ENCODE measurements around the gene MIF4GD. TPM values are rescaled to one million over a fixed set of nuclear protein-coding genes. Genes with fewer than 3 reads are reported as not detected.

Gene MIF4GD
- total RNA-seq, 1 experiment from 2014 or later: 19.4 TPM

- DNase-seq (ENCODE audit: low read depth): no peak
These were observed 38.2 kb downstream of the MIF4GD start for GRCh38 chr17:75232786-75233185.

DNA sequence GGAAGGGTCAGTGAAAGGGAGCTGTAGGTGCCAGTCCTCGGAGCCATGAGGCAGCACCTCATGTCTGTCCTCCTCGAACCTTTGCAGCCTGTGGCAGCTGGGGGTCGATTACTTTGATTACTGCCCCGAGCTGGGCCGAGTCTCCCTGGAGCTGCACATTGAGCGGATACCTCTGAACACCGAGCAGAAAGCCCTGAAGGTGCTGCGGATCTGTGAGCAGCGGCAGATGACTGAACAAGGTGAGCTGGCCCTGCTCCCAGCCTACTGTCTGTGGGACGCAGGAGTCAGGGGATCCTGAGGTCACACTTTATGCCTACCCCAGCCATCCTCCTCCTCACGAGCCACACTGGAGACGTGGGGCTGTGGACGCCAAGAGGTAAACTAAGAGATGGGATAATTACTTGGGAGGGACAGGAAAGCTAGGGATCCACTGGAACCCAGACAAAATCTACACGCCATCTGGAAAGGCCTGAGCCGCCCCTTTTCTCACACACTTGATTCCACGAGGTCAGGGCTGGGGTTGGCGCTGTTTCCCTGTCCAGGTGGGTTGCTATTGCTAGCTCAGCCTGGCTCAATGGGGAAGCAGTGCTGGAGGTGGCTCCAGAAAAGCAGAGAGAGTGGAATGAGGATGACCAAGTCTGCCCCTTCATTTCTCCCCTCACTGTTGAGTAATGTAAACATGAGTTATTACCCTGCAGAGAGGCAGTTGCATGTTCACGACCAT lies 39.1 kb downstream of the MIF4GD start:
- DNase-seq (ENCODE audit: low read depth): no peak

GRCh38 chr17:75231071-75231470 lies 40.0 kb downstream of the MIF4GD start:
- no peak for DNase-seq (ENCODE audit: low read depth)

- no peak for DNase-seq (ENCODE audit: low read depth)
These were observed 42.2 kb downstream of the MIF4GD start for GRCh38 chr17:75228847-75229246.

DNA sequence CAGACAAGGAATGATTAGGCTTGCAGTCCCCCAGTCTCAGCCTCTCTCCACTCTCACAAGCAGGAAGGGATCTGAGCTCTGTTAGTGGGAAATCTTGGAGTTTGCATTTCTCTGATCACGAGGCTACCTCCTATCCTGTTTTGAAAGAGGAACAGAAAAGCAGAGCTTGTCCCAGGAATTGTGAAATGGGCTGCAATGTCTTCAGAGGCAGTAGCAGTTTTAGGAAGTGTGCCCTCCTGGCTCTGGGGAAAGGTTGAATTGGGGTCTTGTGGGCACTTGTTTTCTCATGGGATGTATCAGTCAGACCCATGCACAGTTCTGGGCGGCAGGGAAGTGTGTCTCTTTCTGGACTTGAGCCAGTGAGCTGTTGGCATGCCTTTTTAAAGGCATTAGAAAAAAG lies 42.7 kb downstream of the MIF4GD start:
- DNase-seq (ENCODE audit: low read depth): no peak

- DNase-seq (ENCODE audit: low read depth): no peak
These were observed 43.3 kb downstream of the MIF4GD start for GRCh38 chr17:75227729-75228128.

DNA sequence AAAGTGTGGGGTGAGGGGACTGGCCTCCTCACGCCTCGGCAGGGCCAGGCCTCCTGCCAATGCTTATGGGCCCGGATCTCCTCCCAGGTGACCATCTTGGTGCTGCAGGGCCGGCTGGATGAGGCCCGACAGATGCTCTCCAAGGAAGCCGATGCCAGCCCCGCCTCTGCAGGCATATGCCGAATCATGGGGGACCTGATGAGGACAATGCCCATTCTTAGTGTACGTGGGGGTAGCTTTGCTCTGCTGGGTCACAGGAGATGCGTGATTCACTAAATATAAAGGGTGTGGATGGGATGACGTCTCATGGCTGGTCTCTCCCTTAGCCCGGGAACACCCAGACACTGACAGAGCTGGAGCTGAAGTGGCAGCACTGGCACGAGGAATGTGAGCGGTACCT lies 46.0 kb downstream of the MIF4GD start:
- no peak for DNase-seq (ENCODE audit: low read depth)

DNA sequence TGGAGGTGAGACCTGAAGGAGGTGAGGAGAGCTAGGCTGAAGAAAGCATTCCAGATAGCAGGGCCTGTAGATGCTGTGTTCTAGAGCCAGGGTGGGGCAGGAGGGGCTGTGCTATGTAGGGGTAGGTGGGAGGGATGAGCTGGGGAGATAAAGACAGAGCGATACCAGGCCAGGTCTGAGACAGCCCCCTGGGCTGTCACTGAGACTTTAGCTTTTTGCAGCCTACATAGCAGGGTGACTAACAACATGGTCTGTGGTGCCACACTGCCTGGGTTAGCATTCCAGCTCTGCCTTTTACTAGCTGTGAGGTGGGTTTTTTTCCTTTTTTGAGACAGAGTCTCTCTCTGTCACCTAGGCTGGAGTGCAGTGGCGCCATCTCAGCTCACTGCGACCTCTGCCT lies 51.2 kb downstream of the MIF4GD start:
- no peak for DNase-seq (ENCODE audit: low read depth)

DNA sequence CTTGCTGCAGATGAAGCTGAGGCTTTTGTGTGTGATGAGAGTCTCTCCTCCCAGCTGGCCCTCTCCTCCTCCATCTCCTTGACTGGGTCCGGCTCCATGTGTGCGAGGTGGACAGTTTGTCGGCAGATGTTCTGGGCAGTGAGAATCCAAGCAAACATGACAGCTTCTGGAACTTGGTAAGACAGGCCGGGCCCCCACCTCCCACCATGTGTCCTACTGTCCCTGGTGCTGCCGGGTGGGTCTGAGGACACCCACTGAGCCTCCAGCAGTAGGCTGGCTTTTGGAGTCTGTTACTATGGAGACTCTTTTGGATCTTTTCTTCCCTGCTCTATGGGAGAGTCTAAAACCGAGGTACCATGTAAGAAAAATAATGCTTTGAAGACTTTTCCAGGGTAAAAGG lies 52.9 kb downstream of the MIF4GD start:
- DNase-seq (ENCODE audit: low read depth): no peak

Other genes with a start within 250 kb of the MIF4GD start
- gene ATP5PD, start 224.3 kb downstream of the MIF4GD start, total RNA-seq (2014; rRNA removed; shearing (Covaris generic)): 440 and 491 TPM in 2 replicates
- 18.9 and 25.1 TPM in 2 replicates for gene KCTD2, start 224.0 kb downstream of the MIF4GD start, total RNA-seq (2014; rRNA removed; shearing (Covaris generic))
- gene SLC16A5, start 183.3 kb downstream of the MIF4GD start, total RNA-seq (2014; rRNA removed; shearing (Covaris generic)): 0.07 TPM in 1 of 2 replicates, not detected in the other
- 4.8 and 6.1 TPM in 2 replicates for gene ARMC7, start 161.3 kb downstream of the MIF4GD start, total RNA-seq (2014; rRNA removed; shearing (Covaris generic))
- gene NT5C, start 139.5 kb downstream of the MIF4GD start, total RNA-seq (2014; rRNA removed; shearing (Covaris generic)): 28.7 and 39.4 TPM in 2 replicates
- gene JPT1, start 116.7 kb downstream of the MIF4GD start, total RNA-seq (2014; rRNA removed; shearing (Covaris generic)): 360 and 365 TPM in 2 replicates
- gene SUMO2, start 88.3 kb downstream of the MIF4GD start, total RNA-seq (2014; rRNA removed; shearing (Covaris generic)): 170 and 171 TPM in 2 replicates
- gene NUP85, start 65.6 kb downstream of the MIF4GD start, total RNA-seq (2014; rRNA removed; shearing (Covaris generic)): 42.4 and 45.4 TPM in 2 replicates
- gene GGA3, start 9.6 kb downstream of the MIF4GD start, total RNA-seq (2014; rRNA removed; shearing (Covaris generic)): 10.2 and 18.1 TPM in 2 replicates
- gene MRPS7, start 9.4 kb downstream of the MIF4GD start, total RNA-seq (2014; rRNA removed; shearing (Covaris generic)): 36.4 and 44.7 TPM in 2 replicates
- gene SLC25A19, start 18.2 kb upstream of the MIF4GD start, total RNA-seq (2014; rRNA removed; shearing (Covaris generic)): 6.7 and 12.5 TPM in 2 replicates
- gene GRB2, start 134.4 kb upstream of the MIF4GD start, total RNA-seq (2014; rRNA removed; shearing (Covaris generic)): 77.5 and 109 TPM in 2 replicates
- gene TMEM94, start 185.4 kb upstream of the MIF4GD start, total RNA-seq (2014; rRNA removed; shearing (Covaris generic)): 29.1 and 48.8 TPM in 2 replicates
- 4.8 and 8.9 TPM in 2 replicates for gene CASKIN2, start 244.3 kb upstream of the MIF4GD start, total RNA-seq (2014; rRNA removed; shearing (Covaris generic))
- 14.9 and 22.7 TPM in 2 replicates for gene TSEN54, start 245.3 kb upstream of the MIF4GD start, total RNA-seq (2014; rRNA removed; shearing (Covaris generic))

Measured in M059J (cell line).